Measurements from ENCODE around the gene NAIF1. TPM values are rescaled to one million over a fixed set of nuclear protein-coding genes. Genes with fewer than 3 reads are reported as not detected.
"Not testable (repeated sequence)": the region's sequence is repeated elsewhere in the genome, so short reads cannot be mapped to it uniquely, and the experiment has no call there.

Gene NAIF1
- total RNA-seq, 1 donor from 2014 or later, result 10.8 TPM

DNA sequence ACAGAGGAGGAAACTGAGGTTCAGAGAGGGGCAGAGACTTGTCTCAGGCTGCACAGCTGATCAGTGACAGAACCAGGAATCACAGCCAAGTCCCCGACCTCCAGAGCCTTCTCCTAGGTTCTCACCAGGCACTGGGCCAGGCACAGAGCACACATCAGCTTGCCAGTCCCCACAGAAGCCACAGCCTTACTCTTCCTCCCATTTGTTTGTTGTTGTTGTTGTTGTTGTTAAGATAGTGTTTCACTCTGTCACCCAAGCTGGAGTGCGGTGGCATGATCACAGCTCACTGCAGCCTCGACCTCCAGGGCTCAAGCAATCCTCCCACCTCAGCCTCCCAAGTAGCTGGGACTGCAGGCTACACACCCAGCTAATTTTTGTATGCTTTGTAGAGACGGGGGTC is 41.4 kb downstream of the NAIF1 start:
- Mint-ChIP-seq H3K36me3 (ENCODE audit: insufficient read depth) (no peaks in the 10 kb centered on the region), H3K27ac (no peak overlapping the region), H3K4me1 (ENCODE audit: low read depth) (no peaks in the 10 kb centered on the region), H3K4me3 (ENCODE audit: low read depth) (no peak overlapping the region), H3K9me3 (ENCODE audit: low read depth) (no peaks in the 10 kb centered on the region), H3K27me3 (no peaks in the 10 kb centered on the region)
- TF ChIP-seq, protein P1, sequence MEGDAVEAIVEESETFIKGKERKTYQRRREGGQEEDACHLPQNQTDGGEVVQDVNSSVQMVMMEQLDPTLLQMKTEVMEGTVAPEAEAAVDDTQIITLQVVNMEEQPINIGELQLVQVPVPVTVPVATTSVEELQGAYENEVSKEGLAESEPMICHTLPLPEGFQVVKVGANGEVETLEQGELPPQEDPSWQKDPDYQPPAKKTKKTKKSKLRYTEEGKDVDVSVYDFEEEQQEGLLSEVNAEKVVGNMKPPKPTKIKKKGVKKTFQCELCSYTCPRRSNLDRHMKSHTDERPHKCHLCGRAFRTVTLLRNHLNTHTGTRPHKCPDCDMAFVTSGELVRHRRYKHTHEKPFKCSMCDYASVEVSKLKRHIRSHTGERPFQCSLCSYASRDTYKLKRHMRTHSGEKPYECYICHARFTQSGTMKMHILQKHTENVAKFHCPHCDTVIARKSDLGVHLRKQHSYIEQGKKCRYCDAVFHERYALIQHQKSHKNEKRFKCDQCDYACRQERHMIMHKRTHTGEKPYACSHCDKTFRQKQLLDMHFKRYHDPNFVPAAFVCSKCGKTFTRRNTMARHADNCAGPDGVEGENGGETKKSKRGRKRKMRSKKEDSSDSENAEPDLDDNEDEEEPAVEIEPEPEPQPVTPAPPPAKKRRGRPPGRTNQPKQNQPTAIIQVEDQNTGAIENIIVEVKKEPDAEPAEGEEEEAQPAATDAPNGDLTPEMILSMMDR (IDR thresholded peaks at IDR 0.05; ENCODE audit: unreplicated experiment), result no peak
- no peak for DNase-seq (ENCODE audit: low spot score, unreplicated experiment)

DNA sequence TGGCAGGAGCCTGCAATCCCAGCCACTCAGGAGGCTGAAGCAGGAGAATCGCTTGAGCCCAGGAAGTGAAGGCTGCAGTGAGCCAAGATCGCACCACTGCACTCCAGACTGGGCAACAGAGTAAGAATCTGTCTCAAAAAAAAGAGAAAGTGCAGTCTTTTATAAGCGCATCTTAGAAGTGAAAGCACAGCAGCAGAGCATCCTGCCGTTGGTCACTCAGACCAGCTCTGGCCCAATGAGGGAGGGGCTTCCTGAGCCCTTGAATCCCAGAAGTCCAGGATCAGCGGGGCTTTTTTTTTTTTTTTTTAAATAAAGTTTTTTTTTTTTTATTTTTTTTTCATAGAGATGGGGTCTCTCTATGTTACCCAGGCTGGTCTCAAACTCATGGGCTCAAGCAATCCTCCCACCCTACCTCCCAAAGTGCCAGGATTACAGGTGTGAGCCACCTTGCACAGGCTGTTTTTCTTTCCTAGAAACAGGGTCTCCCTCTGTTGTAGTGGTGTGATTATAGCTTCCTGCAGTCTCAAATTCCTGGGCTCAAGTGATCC is 42.3 kb downstream of the NAIF1 start:
- TF ChIP-seq, protein P1 (IDR thresholded peaks at IDR 0.05; ENCODE audit: unreplicated experiment), result no peak
- H3K9me3 Mint-ChIP-seq (ENCODE audit: low read depth), result no peaks in the 10 kb centered on the region
- H3K27ac Mint-ChIP-seq, result no peak overlapping the region
- no peaks in the 10 kb centered on the region for H3K4me1 Mint-ChIP-seq (ENCODE audit: low read depth)
- no peaks in the 10 kb centered on the region for H3K27me3 Mint-ChIP-seq
- no peaks in the 10 kb centered on the region for H3K36me3 Mint-ChIP-seq (ENCODE audit: insufficient read depth)
- no peak for DNase-seq (ENCODE audit: low spot score, unreplicated experiment)
- no peak overlapping the region for H3K4me3 Mint-ChIP-seq (ENCODE audit: low read depth)

DNA sequence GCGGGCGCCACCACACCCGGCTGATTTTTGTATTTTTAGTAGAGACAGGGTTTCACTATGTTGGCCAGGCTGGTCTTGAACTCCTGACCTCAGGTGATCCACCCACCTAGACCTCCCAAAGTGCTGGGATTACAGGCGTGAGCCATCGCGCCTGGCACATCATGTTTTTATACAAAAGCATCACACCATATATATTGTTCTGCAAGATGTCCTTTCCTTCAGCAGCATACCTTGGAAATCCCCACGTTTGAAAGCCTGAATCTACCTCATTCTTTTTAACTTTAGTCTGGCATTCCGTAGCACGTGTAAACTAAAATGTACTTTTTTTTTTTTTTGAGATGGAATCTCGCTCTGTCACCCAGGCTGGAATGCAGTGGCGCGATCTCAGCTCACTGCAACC is 43.4 kb downstream of the NAIF1 start:
- DNase-seq (ENCODE audit: low spot score, unreplicated experiment); H3K27me3 Mint-ChIP-seq; H3K27ac Mint-ChIP-seq: not testable (repeated sequence)

DNA sequence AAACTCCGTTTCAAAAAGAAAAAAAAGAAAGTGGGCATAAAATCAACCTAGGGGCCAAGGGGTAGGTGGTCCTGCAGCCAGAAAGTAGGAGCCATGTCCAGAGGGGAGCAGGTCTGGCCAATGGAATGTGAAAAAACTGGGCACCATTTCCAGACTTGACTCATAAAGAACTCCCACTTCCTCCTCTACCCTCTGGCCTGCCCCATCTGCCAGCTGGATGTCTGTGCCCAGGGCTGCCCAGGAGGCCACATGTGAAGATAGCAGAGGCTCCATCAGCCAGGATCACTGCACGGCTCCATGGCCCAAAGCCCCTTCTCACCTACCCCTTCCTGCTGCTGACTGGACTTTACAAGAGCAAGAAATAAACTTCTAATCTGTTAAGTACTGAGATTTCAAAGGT is 44.2 kb downstream of the NAIF1 start:
- H3K36me3 Mint-ChIP-seq (ENCODE audit: insufficient read depth), result no peaks in the 10 kb centered on the region
- H3K27ac Mint-ChIP-seq, result no peak overlapping the region
- H3K4me1 Mint-ChIP-seq (ENCODE audit: low read depth), result no peaks in the 10 kb centered on the region
- no peaks in the 10 kb centered on the region for H3K9me3 Mint-ChIP-seq (ENCODE audit: low read depth)
- H3K27me3 Mint-ChIP-seq, result no peaks in the 10 kb centered on the region
- DNase-seq (ENCODE audit: low spot score, unreplicated experiment), result no peak
- H3K4me3 Mint-ChIP-seq (ENCODE audit: low read depth), result no peak overlapping the region
- TF ChIP-seq, protein P1 (IDR thresholded peaks at IDR 0.05; ENCODE audit: unreplicated experiment), result no peak

More for the DNA sequence above, 43.4 kb downstream of the NAIF1 start:
- not testable (repeated sequence) for H3K4me3 Mint-ChIP-seq (ENCODE audit: low read depth); H3K36me3 Mint-ChIP-seq (ENCODE audit: insufficient read depth); H3K4me1 Mint-ChIP-seq (ENCODE audit: low read depth); H3K9me3 Mint-ChIP-seq (ENCODE audit: low read depth)

DNA sequence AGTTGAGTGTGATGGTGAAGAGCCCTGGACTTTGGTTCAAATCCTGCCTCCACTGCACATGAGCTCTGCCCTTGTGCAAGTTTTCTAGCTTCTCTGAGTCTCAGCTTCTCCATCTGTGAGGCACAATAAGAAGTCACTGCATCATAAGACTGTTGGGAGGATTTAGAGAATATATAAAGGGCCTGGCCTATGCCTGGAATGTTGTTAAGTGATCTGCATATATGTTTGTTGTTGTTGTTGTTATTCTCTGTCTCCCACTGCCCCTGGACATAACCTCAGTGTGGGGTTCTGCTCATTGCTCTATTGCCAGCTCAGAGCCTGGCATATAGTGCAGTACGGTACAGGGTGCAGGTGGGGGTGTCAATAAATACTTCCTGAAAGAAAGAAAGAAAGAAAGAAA is 46.0 kb downstream of the NAIF1 start:
- Mint-ChIP-seq H3K4me3 (ENCODE audit: low read depth) (no peak overlapping the region), H3K27ac (no peak overlapping the region), H3K27me3 (no peaks in the 10 kb centered on the region), H3K4me1 (ENCODE audit: low read depth) (no peaks in the 10 kb centered on the region), H3K36me3 (ENCODE audit: insufficient read depth) (no peaks in the 10 kb centered on the region), H3K9me3 (ENCODE audit: low read depth) (no peaks in the 10 kb centered on the region)
- no peak for DNase-seq (ENCODE audit: low spot score, unreplicated experiment)
- TF ChIP-seq, protein P1 (IDR thresholded peaks at IDR 0.05; ENCODE audit: unreplicated experiment), result no peak

DNA sequence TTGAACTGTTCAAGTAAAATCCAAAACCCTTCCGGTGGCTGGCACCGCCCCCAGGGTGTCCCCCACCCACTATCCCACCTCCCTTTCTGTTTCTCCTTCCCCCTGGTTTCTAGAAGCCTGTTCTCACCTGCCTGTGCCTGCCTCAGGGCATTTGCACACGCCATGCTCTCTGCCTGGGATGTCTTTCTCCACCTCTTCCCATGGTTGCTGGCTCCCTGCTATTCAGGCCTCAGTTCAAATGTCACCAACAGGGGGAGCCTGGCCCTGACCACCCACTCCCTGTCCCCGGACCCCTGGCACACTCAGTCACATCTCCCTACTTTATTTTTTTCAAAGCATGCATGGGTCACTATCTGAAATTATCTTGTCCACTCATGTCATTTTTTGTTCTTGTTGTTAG is 46.4 kb downstream of the NAIF1 start:
- no peaks in the 10 kb centered on the region for H3K9me3 Mint-ChIP-seq (ENCODE audit: low read depth)
- TF ChIP-seq, protein P1 (IDR thresholded peaks at IDR 0.05; ENCODE audit: unreplicated experiment), result peak; percentile 39
- DNase-seq (ENCODE audit: low spot score, unreplicated experiment), result no peak
- H3K27ac Mint-ChIP-seq, result no peak overlapping the region
- H3K4me3 Mint-ChIP-seq (ENCODE audit: low read depth), result no peak overlapping the region
- no peaks in the 10 kb centered on the region for H3K27me3 Mint-ChIP-seq
- no peaks in the 10 kb centered on the region for H3K4me1 Mint-ChIP-seq (ENCODE audit: low read depth)
- no peaks in the 10 kb centered on the region for H3K36me3 Mint-ChIP-seq (ENCODE audit: insufficient read depth)
